ENCODE measurements around the gene ZSCAN32. TPM values are rescaled to one million over a fixed set of nuclear protein-coding genes. Genes with fewer than 3 reads are reported as not detected.

ZSCAN32 gene
- total and polyA plus RNA-seq, 2 of the 8 experiments (the other 6 are each of a cell fraction or from before 2014, with no cell fraction given): 13.4 to 22.0 TPM

- H3K4ac ChIP-seq (replicated peaks; ENCODE audit: insufficient read length, low read depth, low read length): no peak overlapping the region
- H4K20me1 ChIP-seq (replicated peaks in 1 of 2; ENCODE audit: control insufficient read depth in 1 of 2, insufficient read depth in 2 of 2, low read length in 2 of 2): no peaks in the 10 kb centered on the region
- no peak overlapping the region for H4K8ac ChIP-seq (ENCODE audit: extremely low read depth, insufficient read depth, low read length)
- POLR2A ChIA-PET (ENCODE audit: partially characterized antibody): interaction anchor here (2.5 kb wide), 1 partner anchor 11 kb away, joined by 7 read pairs; the partner anchor contains the start of genes NAA60 and ZNF597
- H2AFZ ChIP-seq (ENCODE audit: low read length): no peak overlapping the region
- no peaks in the 10 kb centered on the region; the same call in 1 of the 2 replicates for H3K79me1 ChIP-seq (ENCODE audit: low read depth, low read length)
- no peak overlapping the region for H3K4me3 ChIP-seq (ENCODE audit: extremely low read depth in 1 of 4, insufficient read depth in 2 of 4, low read depth in 3 of 4, low read length in 4 of 4)
- H3K18ac ChIP-seq (ENCODE audit: extremely low read depth, low read length): no peak overlapping the region
- 0 out of 4 replicates have a peak, but pooled peaks cover 0 to 3% of the 10 kb centered on the region in 2 experiments for H3K9me3 ChIP-seq (ENCODE audit: insufficient read depth in 2 of 2, low read depth in 1 of 2, low read length in 1 of 2)
- H3K9ac ChIP-seq (replicated peaks in 1 of 4; ENCODE audit: extremely low read depth in 1 of 4, low read depth in 3 of 4, low read length in 3 of 4): no peak overlapping the region
- no peaks in the 10 kb centered on the region for H3K27me3 ChIP-seq (replicated peaks in 1 of 4; ENCODE audit: control insufficient read depth in 3 of 4, extremely low read depth in 1 of 4, insufficient read depth in 3 of 4, low read length in 3 of 4)
- no peak overlapping the region for H2BK20ac ChIP-seq (ENCODE audit: low read length)
- H2BK12ac ChIP-seq (ENCODE audit: low read depth, low read length): no peak overlapping the region
- H3K79me2 ChIP-seq (ENCODE audit: control insufficient read depth in 1 of 2, insufficient read depth in 2 of 2, low read length in 2 of 2): no peaks in the 10 kb centered on the region
- TF ChIP-seq RFX5 (IDR thresholded peaks at IDR 0.05; ENCODE audit: borderline replicate concordance, low read depth, low read length) (no peak), GTF2F1 (IDR thresholded peaks at IDR 0.05; ENCODE audit: borderline replicate concordance, low read depth, low read length) (no peak), POU5F1 (IDR thresholded peaks at IDR 0.05; ENCODE audit: low read depth, low read length) (no peak), TBP (IDR thresholded peaks at IDR 0.05; ENCODE audit: low read depth, low read length) (no peak), RNF2 (IDR thresholded peaks at IDR 0.05; ENCODE audit: borderline replicate concordance, low read depth, low read length, missing control alignments, poor library complexity, severe bottlenecking) (no peak), EGR1 (IDR thresholded peaks at IDR 0.05; ENCODE audit: borderline replicate concordance, low read depth, low read length) (no peak), SP4 (IDR thresholded peaks at IDR 0.05; ENCODE audit: low read length) (no peak), RBBP5 (IDR thresholded peaks at IDR 0.05; ENCODE audit: borderline replicate concordance, low read depth, low read length) (no peak), RXRA (IDR thresholded peaks at IDR 0.05; ENCODE audit: insufficient read depth, low read depth, low read length) (no peak), GABPA (IDR thresholded peaks at IDR 0.05; ENCODE audit: borderline replicate concordance, insufficient read depth, low read length) (no peak)
- 96% methylated on average over 26 of the region's 26 CpGs; no CpG with 5 or more reads in 1 of the 2 experiments for whole genome bisulfite sequencing, 2 experiments (ENCODE audit: extremely low coverage in 1 of 2, insufficient coverage in 1 of 2, insufficient read length in 1 of 2, insufficient replicate concordance in 2 of 2, low coverage in 1 of 2, low lambda C conversion rate in 2 of 2, missing lambda C conversion rate in 1 of 2)
- H4K91ac ChIP-seq (replicated peaks; ENCODE audit: insufficient read length, low read length): no peak overlapping the region
- H3K14ac ChIP-seq (ENCODE audit: insufficient read length): no peak overlapping the region
- CTCF ChIA-PET (ENCODE audit: partially characterized antibody): interaction anchor here (1.5 kb wide), 1 partner anchor 12 kb away, joined by 5 read pairs; the partner anchor contains the start of genes NAA60 and ZNF597
- H3K56ac ChIP-seq (replicated peaks; ENCODE audit: insufficient read length, low read depth, low read length): no peak overlapping the region
- FAIRE-seq (no peak), DNase-seq (ENCODE audit: low read depth in 1 of 2, low spot score in 2 of 2) (no peak)
- H3K23ac ChIP-seq (ENCODE audit: insufficient read length): no peak overlapping the region
- H3K36me3 ChIP-seq (ENCODE audit: control insufficient read depth in 2 of 4, insufficient read depth in 4 of 4, low read length in 3 of 4): peaks cover 0 to 5% (median 2%) of the 10 kb centered on the region in 4 experiments; a peak in 4 of 8 replicates
- H2BK5ac ChIP-seq (ENCODE audit: low read depth, low read length): no peak overlapping the region
- no peaks in the 10 kb centered on the region for H3K4me1 ChIP-seq (replicated peaks in 1 of 4; ENCODE audit: control insufficient read depth in 3 of 4, insufficient read depth in 4 of 4, low read length in 3 of 4)
- H2BK15ac ChIP-seq (ENCODE audit: low read length): no peak overlapping the region
- no peaks in the 10 kb centered on the region for H3K23me2 ChIP-seq (ENCODE audit: low read depth, low read length)
- no peak overlapping the region for H2AK5ac ChIP-seq (ENCODE audit: low read depth, low read length)
- H2BK120ac ChIP-seq (replicated peaks; ENCODE audit: low read depth, low read length): no peak overlapping the region
- H3K4me2 ChIP-seq (ENCODE audit: insufficient read depth in 1 of 2, low read depth in 2 of 2, low read length in 2 of 2): no peak overlapping the region
- no peak overlapping the region for H3K27ac ChIP-seq (ENCODE audit: low read depth, low read length)
- no peak overlapping the region for H4K5ac ChIP-seq (ENCODE audit: insufficient read length, low read depth, low read length)
These were observed 31.0 kb upstream of the ZSCAN32 start for GRCh38 chr16:3431779-3432219.

Measured in H1 (cell line).